GM19452 (cell line): ENCODE results near the gene C12orf50.
"Not testable (repeated sequence)": the region's sequence is repeated elsewhere in the genome, so short reads cannot be mapped to it uniquely, and the experiment has no call there.

Experiments
- ATAC-seq: cut with Tn5 transposase; IDR thresholded peaks from one replicate; pipeline ENCODE4 v1.9.1; 2021; ENCODE audit not compliant: unreplicated experiment

The C12orf50 gene

GRCh38 chr12:87988534-87988933 lies 40.7 kb downstream of the C12orf50 start:
- ATAC-seq, result no peak

GRCh38 chr12:87985069-87985675 lies 44.0 kb downstream of the C12orf50 start:
- ATAC-seq, result no peak

GRCh38 chr12:87982208-87982607 lies 47.0 kb downstream of the C12orf50 start:
- no peak for ATAC-seq

- ATAC-seq, result no peak
Observed at GRCh38 chr12:87981495-87981894, 47.7 kb downstream of the C12orf50 start.

- no peak for ATAC-seq
Observed at GRCh38 chr12:87975879-87976278, 53.3 kb downstream of the C12orf50 start.

GRCh38 chr12:87967871-87968270 lies 61.3 kb downstream of the C12orf50 start:
- ATAC-seq, result no peak

- ATAC-seq, result no peak
Observed at GRCh38 chr12:87960566-87960965, 68.6 kb downstream of the C12orf50 start.

GRCh38 chr12:87954028-87954427 lies 75.2 kb downstream of the C12orf50 start:
- not testable (repeated sequence) for ATAC-seq

- no peak for ATAC-seq
Observed at GRCh38 chr12:87953256-87953860, 75.8 kb downstream of the C12orf50 start.

- ATAC-seq, result no peak
Observed at GRCh38 chr12:87952850-87953249, 76.4 kb downstream of the C12orf50 start.

GRCh38 chr12:87952223-87952622 lies 77.0 kb downstream of the C12orf50 start:
- ATAC-seq, result no peak

- ATAC-seq, result no peak
Observed at GRCh38 chr12:87943762-87944161, 85.4 kb downstream of the C12orf50 start.

GRCh38 chr12:87943023-87943422 lies 86.2 kb downstream of the C12orf50 start:
- ATAC-seq, result no peak

- ATAC-seq, result no peak
Observed at GRCh38 chr12:87939182-87939581, 90.0 kb downstream of the C12orf50 start.

GRCh38 chr12:87935216-87935615 lies 94.0 kb downstream of the C12orf50 start:
- ATAC-seq, result no peak

- ATAC-seq, result no peak
Observed at GRCh38 chr12:87933991-87934390, 95.2 kb downstream of the C12orf50 start.

- no peak for ATAC-seq
Observed at GRCh38 chr12:87931812-87932211, 97.4 kb downstream of the C12orf50 start.

- no peak for ATAC-seq
Observed at GRCh38 chr12:87930627-87931026, 98.6 kb downstream of the C12orf50 start.
